Astrocyte (in vitro differentiated cells and primary cell): ENCODE results near the gene SPTAN1. TPM values are rescaled to one million over a fixed set of nuclear protein-coding genes. Genes with fewer than 3 reads are reported as not detected.

ENCODE experiments used
- DNase-seq: peaks from one replicate; pipeline ENCODE4 v3.0.0-alpha.2; 2010; ENCODE audit warnings: low read depth
- FAIRE-seq: peaks from 2 replicates; lab custom pipeline; 2011; peaks lifted over from hg19 to GRCh38; lab: Jason Lieb, UNC
- H2AFZ ChIP-seq: 2 replicates; pipeline ENCODE4 v1.6.0; 2012; ENCODE audit warnings: low read depth, low read length, inconsistent platforms
- H3K27ac ChIP-seq: 2 replicates; pipeline ENCODE4 v1.5.1; 2011; ENCODE audit warnings: low read depth, low read length, inconsistent platforms
- H3K27me3 ChIP-seq: 2 replicates; pipeline ENCODE4 v1.6.0; 2011; ENCODE audit warnings: low read length, inconsistent platforms; ENCODE audit not compliant: insufficient read depth
- H3K36me3 ChIP-seq: 2 replicates; pipeline ENCODE4 v1.5.1; 2011; ENCODE audit warnings: low read length, inconsistent platforms; ENCODE audit not compliant: insufficient read depth
- H3K4me1 ChIP-seq: 2 replicates; pipeline ENCODE4 v1.5.1; 2011; ENCODE audit warnings: low read length, inconsistent platforms; ENCODE audit not compliant: insufficient read depth
- H3K4me2 ChIP-seq: 2 replicates; pipeline ENCODE4 v1.6.0; 2012; ENCODE audit warnings: low read length, inconsistent platforms
- H3K4me3 ChIP-seq: 2 replicates; pipeline ENCODE4 v1.5.1; 2011; ENCODE audit warnings: low read depth, mild to moderate bottlenecking, low read length, inconsistent platforms; ENCODE audit not compliant: insufficient read depth
- H3K79me2 ChIP-seq: 2 replicates; pipeline ENCODE4 v1.6.0; 2012; ENCODE audit warnings: mild to moderate bottlenecking, low read length, inconsistent platforms; ENCODE audit not compliant: insufficient read depth
- H3K9ac ChIP-seq: 2 replicates; pipeline ENCODE4 v1.6.0; 2012; ENCODE audit warnings: mild to moderate bottlenecking, low read length, inconsistent platforms
- H3K9me3 ChIP-seq: 2 replicates; pipeline ENCODE4 v1.5.1; 2012; ENCODE audit warnings: low read depth, mild to moderate bottlenecking, low read length, inconsistent platforms; ENCODE audit not compliant: insufficient read depth
- H4K20me1 ChIP-seq: 2 replicates; pipeline ENCODE4 v1.6.0; 2012; ENCODE audit warnings: low read length, inconsistent platforms; ENCODE audit not compliant: insufficient read depth
- H3K27ac Mint-ChIP-seq: one replicate; pipeline ENCODE4 v1.8.0; 2021; ENCODE audit warnings: mild to moderate bottlenecking, mixed read lengths; ENCODE audit not compliant: unreplicated experiment
- H3K27me3 Mint-ChIP-seq: one replicate; pipeline ENCODE4 v1.8.0; 2021; ENCODE audit warnings: low read depth, mixed read lengths; ENCODE audit not compliant: unreplicated experiment
- H3K36me3 Mint-ChIP-seq: one replicate; pipeline ENCODE4 v1.8.0; 2021; ENCODE audit warnings: low read depth, mixed read lengths; ENCODE audit not compliant: unreplicated experiment
- H3K4me1 Mint-ChIP-seq: one replicate; pipeline ENCODE4 v1.8.0; 2021; ENCODE audit warnings: low read depth, mixed read lengths; ENCODE audit not compliant: unreplicated experiment
- H3K4me3 Mint-ChIP-seq: one replicate; pipeline ENCODE4 v1.8.0; 2021; ENCODE audit warnings: mild to moderate bottlenecking, moderate library complexity, mixed read lengths; ENCODE audit not compliant: unreplicated experiment
- H3K9me3 Mint-ChIP-seq: one replicate; pipeline ENCODE4 v1.8.0; 2021; ENCODE audit warnings: mild to moderate bottlenecking, mixed read lengths; ENCODE audit not compliant: unreplicated experiment
- CTCF ChIP-seq: IDR thresholded peaks from 2 replicates; pipeline ENCODE4 v1.5.1; 2011; ENCODE audit warnings: low read depth, mild to moderate bottlenecking, inconsistent platforms, low read length, moderate library complexity; ENCODE audit not compliant: insufficient read depth
- EZH2 ChIP-seq: IDR thresholded peaks from 2 replicates; pipeline ENCODE4 v1.6.1; 2012; ENCODE audit warnings: mild to moderate bottlenecking, low read length, inconsistent platforms; ENCODE audit not compliant: insufficient read depth
- total RNA-seq: library from RNA; stranded (reverse); gene quantifications from 2 replicates; pipeline ENCODE4 v1.2.1, GENCODE V29; 2021

Gene SPTAN1
- total RNA-seq, 1 donor from 2014 or later = 604 TPM

- peak overlapping the region; percentile 86 for H3K4me2 ChIP-seq
- Mint-ChIP-seq H3K4me1 (no peaks in the 10 kb centered on the region), H3K9me3 (no peaks in the 10 kb centered on the region), H3K27me3 (no peaks in the 10 kb centered on the region), H3K27ac (peak overlapping the region; percentile 80), H3K36me3 (peaks cover 13% of the 10 kb centered on the region), H3K4me3 (no peak overlapping the region)
- no peak overlapping the region for H3K4me3 ChIP-seq
- H3K27me3 ChIP-seq = no peaks in the 10 kb centered on the region
- H3K36me3 ChIP-seq = peaks cover 28% of the 10 kb centered on the region
- H3K9me3 ChIP-seq = no peaks in the 10 kb centered on the region
- no peak overlapping the region for H2AFZ ChIP-seq
- TF ChIP-seq EZH2 (no peak), CTCF (no peak)
- H3K4me1 ChIP-seq = peaks cover 17% of the 10 kb centered on the region
- H3K27ac ChIP-seq = peak overlapping the region; percentile 89
- H3K79me2 ChIP-seq = no peaks in the 10 kb centered on the region
- H4K20me1 ChIP-seq = peaks cover 24% of the 10 kb centered on the region
- H3K9ac ChIP-seq = peak overlapping the region; percentile 82
- FAIRE-seq (no peak), DNase-seq (no peak)
Observed at GRCh38 chr9:128636024-128636390, 83.6 kb downstream of the SPTAN1 start.

GRCh38 chr9:128636556-128637530, 84.5 kb downstream of the SPTAN1 start:
- no peaks in the 10 kb centered on the region for H3K9me3 ChIP-seq
- no peak overlapping the region for H3K27ac Mint-ChIP-seq
- H3K4me1 ChIP-seq = peaks cover 17% of the 10 kb centered on the region
- FAIRE-seq (no peak), DNase-seq (no peak)
- H3K27ac ChIP-seq = peak overlapping the region; percentile 89
- no peaks in the 10 kb centered on the region for H3K4me1 Mint-ChIP-seq
- no peaks in the 10 kb centered on the region for H3K27me3 ChIP-seq
- no peak overlapping the region for H3K9ac ChIP-seq
- no peaks in the 10 kb centered on the region for H3K27me3 Mint-ChIP-seq
- H3K4me3 ChIP-seq = no peak overlapping the region
- peaks cover 21% of the 10 kb centered on the region for H3K36me3 ChIP-seq
- H3K9me3 Mint-ChIP-seq = no peaks in the 10 kb centered on the region
- no peak overlapping the region for H3K4me2 ChIP-seq
- no peak overlapping the region for H2AFZ ChIP-seq
- no peak for TF ChIP-seq CTCF
- no peak for TF ChIP-seq EZH2
- peaks cover 11% of the 10 kb centered on the region for H3K36me3 Mint-ChIP-seq
- peaks cover 19% of the 10 kb centered on the region for H4K20me1 ChIP-seq
- H3K79me2 ChIP-seq = no peaks in the 10 kb centered on the region
- H3K4me3 Mint-ChIP-seq = no peak overlapping the region

GRCh38 chr9:128637656-128638055, 85.3 kb downstream of the SPTAN1 start:
- no peak overlapping the region for H2AFZ ChIP-seq
- H3K9ac ChIP-seq = no peak overlapping the region
- H4K20me1 ChIP-seq = peaks cover 19% of the 10 kb centered on the region
- no peak overlapping the region for H3K4me3 ChIP-seq
- H3K9me3 Mint-ChIP-seq = no peaks in the 10 kb centered on the region
- no peak for TF ChIP-seq CTCF
- no peak for TF ChIP-seq EZH2
- H3K27ac ChIP-seq = no peak overlapping the region
- H3K4me3 Mint-ChIP-seq = no peak overlapping the region
- no peak overlapping the region for H3K27ac Mint-ChIP-seq
- H3K4me1 Mint-ChIP-seq = no peaks in the 10 kb centered on the region
- H3K4me1 ChIP-seq = peaks cover 17% of the 10 kb centered on the region
- H3K4me2 ChIP-seq = no peak overlapping the region
- peaks cover 13% of the 10 kb centered on the region for H3K36me3 ChIP-seq
- no peaks in the 10 kb centered on the region for H3K9me3 ChIP-seq
- FAIRE-seq (no peak), DNase-seq (no peak)
- H3K79me2 ChIP-seq = no peaks in the 10 kb centered on the region
- H3K27me3 ChIP-seq = no peaks in the 10 kb centered on the region
- peaks cover 9% of the 10 kb centered on the region for H3K36me3 Mint-ChIP-seq
- no peaks in the 10 kb centered on the region for H3K27me3 Mint-ChIP-seq
